SIG-M5 (cell line): Measurements from ENCODE around the gene DICER1.

ENCODE experiments used
- DNase-seq: peaks from one replicate; lab custom pipeline; 2025; lab: John Stamatoyannopoulos, UW

DICER1 gene

GRCh38 chr14:95038521-95039250 lies 118.6 kb downstream of the DICER1 start:
- no peak for DNase-seq

- no peak for DNase-seq
These were observed 120.1 kb downstream of the DICER1 start for GRCh38 chr14:95037273-95037672.
